SK-N-SH (cell line): ENCODE measurements around the gene ADAM29.
"Not testable (repeated sequence)": the region's sequence is repeated elsewhere in the genome, so short reads cannot be mapped to it uniquely, and the experiment has no call there.

Experiments used
- EP300 ChIP-seq, 2 experiments: IDR thresholded peaks; 2 replicates each; pipeline versions ENCODE4 v1.4.0 to v1.6.1; 2012; ENCODE audit warnings: borderline replicate concordance in 1 of 2, low read depth in 1 of 2, low read length in 1 of 2
- POLR2AphosphoS5 ChIP-seq: IDR thresholded peaks from 2 replicates; pipeline ENCODE4 v1.6.1; 2012; ENCODE audit warnings: low read depth, low read length
- YY1 ChIP-seq: IDR thresholded peaks from 2 replicates; pipeline ENCODE4 v1.4.0; 2012; ENCODE audit warnings: low read depth, mild to moderate bottlenecking
- TF ChIP-seq, protein P1 (sequence below): IDR thresholded peaks from 2 replicates; pipeline ENCODE4; 2012
- TF ChIP-seq, protein P2 (sequence below): fragments of 200-600 bp; sonication (generic); IDR thresholded peaks from 2 replicates; pipeline ENCODE4 v1.6.1; 2017; ENCODE audit warnings: antibody characterized with exemption, mild to moderate bottlenecking, moderate library complexity

DNA sequence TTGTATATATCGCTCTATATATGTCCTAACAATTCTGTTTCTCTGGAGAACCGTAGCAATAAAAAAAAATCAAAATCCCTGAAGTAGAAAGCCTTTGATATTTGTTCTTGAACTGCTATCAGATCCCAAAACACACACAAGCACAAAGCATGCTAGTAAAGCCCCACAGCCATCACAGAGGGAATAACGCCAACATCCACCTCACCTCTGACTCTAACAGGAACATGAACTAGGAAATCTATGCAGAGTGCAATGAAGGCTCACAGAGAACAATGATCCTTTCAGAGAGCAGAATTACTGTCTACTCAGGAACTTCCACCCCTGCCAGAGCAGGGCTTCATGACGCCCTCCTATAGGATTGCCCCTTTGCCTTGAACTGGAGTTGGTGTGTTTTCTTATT lies 45.0 kb upstream of the ADAM29 start:
- TF ChIP-seq YY1; EP300 (IDR thresholded peaks at IDR 0.05; ENCODE audit: borderline replicate concordance in 1 of 2, low read depth in 1 of 2, low read length in 1 of 2); POLR2AphosphoS5: not testable (repeated sequence)
- TF ChIP-seq, protein P1, sequence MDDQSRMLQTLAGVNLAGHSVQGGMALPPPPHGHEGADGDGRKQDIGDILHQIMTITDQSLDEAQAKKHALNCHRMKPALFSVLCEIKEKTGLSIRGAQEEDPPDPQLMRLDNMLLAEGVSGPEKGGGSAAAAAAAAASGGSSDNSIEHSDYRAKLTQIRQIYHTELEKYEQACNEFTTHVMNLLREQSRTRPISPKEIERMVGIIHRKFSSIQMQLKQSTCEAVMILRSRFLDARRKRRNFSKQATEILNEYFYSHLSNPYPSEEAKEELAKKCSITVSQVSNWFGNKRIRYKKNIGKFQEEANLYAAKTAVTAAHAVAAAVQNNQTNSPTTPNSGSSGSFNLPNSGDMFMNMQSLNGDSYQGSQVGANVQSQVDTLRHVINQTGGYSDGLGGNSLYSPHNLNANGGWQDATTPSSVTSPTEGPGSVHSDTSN, result not testable (repeated sequence)
- TF ChIP-seq, protein P2, sequence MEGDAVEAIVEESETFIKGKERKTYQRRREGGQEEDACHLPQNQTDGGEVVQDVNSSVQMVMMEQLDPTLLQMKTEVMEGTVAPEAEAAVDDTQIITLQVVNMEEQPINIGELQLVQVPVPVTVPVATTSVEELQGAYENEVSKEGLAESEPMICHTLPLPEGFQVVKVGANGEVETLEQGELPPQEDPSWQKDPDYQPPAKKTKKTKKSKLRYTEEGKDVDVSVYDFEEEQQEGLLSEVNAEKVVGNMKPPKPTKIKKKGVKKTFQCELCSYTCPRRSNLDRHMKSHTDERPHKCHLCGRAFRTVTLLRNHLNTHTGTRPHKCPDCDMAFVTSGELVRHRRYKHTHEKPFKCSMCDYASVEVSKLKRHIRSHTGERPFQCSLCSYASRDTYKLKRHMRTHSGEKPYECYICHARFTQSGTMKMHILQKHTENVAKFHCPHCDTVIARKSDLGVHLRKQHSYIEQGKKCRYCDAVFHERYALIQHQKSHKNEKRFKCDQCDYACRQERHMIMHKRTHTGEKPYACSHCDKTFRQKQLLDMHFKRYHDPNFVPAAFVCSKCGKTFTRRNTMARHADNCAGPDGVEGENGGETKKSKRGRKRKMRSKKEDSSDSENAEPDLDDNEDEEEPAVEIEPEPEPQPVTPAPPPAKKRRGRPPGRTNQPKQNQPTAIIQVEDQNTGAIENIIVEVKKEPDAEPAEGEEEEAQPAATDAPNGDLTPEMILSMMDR, result not testable (repeated sequence)
